Stimulated activated naive B cell treated with anti-CD40 and anti-IgM and Interleukin-4, amounts not matched to agents 10 μg/mL and 1 μg/mL and 100 μg/mL, for 72 hours (primary cell): ENCODE results near the gene SLC35D1.
"Not testable (repeated sequence)": the region's sequence is repeated elsewhere in the genome, so short reads cannot be mapped to it uniquely, and the experiment has no call there.

Experiments
- ATAC-seq, 2 donors: fragments of 150-1000 bp; cut with Tn5 transposase; replicated peaks; 2 replicates each; pipeline ENCODE4 v1.10.0; 2021; ENCODE audit warnings: moderate library complexity in 1 of 2
- DNase-seq: peaks from one replicate; pipeline ENCODE4 v3.0.0; 2021
- H3K27ac Mint-ChIP-seq: one replicate; pipeline ENCODE4 v1.8.0; 2022; ENCODE audit warnings: mild to moderate bottlenecking, mixed read lengths
- H3K27me3 Mint-ChIP-seq, 2 donors: one replicate each; pipeline ENCODE4 v1.8.0; 2022; ENCODE audit warnings: mixed read lengths in 2 of 2
- H3K36me3 Mint-ChIP-seq, 2 donors: one replicate each; pipeline ENCODE4 v1.8.0; 2022; ENCODE audit warnings: mixed read lengths in 2 of 2, mild to moderate bottlenecking in 1 of 2
- H3K4me1 Mint-ChIP-seq, 2 donors: one replicate each; pipeline ENCODE4 v1.8.0; 2022; ENCODE audit warnings: mixed read lengths in 2 of 2, mild to moderate bottlenecking in 1 of 2
- H3K4me3 Mint-ChIP-seq, 2 donors: one replicate each; pipeline ENCODE4 v1.8.0; 2022; ENCODE audit warnings: mild to moderate bottlenecking in 2 of 2, mixed read lengths in 2 of 2, moderate library complexity in 1 of 2
- H3K9me3 Mint-ChIP-seq, 2 donors: one replicate each; pipeline ENCODE4 v1.8.0; 2022; ENCODE audit warnings: mixed read lengths in 2 of 2, mild to moderate bottlenecking in 1 of 2

SLC35D1 gene

DNA sequence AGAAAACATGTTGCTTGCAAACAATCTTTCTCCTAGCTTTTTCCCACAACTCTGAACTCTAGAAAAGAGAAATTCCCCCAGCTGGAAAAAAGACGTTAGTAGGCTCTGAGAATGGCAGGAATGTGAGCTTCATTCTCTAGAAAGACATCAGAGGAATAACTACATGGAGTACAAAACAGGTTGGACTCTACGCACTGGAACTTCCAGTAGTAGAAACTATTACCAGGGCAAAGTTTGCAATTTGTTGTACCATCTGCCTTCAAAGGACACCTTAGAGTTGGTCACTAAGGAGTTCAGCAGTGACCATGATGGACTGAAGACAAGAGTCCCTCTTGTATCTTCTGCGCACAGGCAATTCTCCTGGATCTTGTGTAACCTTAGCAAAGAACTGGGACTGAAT is 60.9 kb downstream of the SLC35D1 start:
- Mint-ChIP-seq H3K27me3 (no peaks in the 10 kb centered on the region), H3K4me1 (peaks cover 4 to 9% of the 10 kb centered on the region in 2 donors), H3K36me3 (peaks cover 11 to 25% of the 10 kb centered on the region in 2 donors), H3K4me3 (no peak overlapping the region), H3K27ac (no peak overlapping the region), H3K9me3 (no peaks in the 10 kb centered on the region)
- ATAC-seq, result no peak
- no peak for DNase-seq

DNA sequence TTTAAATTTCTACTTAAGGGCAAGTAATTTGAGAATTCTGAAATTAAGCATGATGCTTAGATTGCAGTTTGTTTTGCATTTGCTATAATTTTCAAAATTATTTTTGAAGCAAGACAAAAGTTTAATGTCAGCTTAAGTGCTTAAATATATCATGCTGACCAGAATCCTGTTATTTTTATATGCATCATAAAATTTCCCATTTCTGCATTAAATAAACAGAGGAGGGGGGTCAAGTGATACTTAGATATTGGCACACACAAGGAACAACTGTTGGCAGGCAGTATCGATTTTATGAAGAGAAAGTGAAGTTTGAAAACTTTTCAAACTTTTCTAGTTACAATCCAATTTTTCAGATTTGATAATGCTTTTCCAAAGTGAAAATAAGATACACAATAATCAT is 68.1 kb downstream of the SLC35D1 start:
- peaks cover 9 to 25% of the 10 kb centered on the region in 2 donors for H3K4me1 Mint-ChIP-seq
- ATAC-seq (no peak), DNase-seq (no peak)
- H3K9me3 Mint-ChIP-seq, result no peaks in the 10 kb centered on the region
- no peak overlapping the region for H3K4me3 Mint-ChIP-seq
- H3K36me3 Mint-ChIP-seq, result peaks cover 25 to 33% of the 10 kb centered on the region in 2 donors
- no peak overlapping the region for H3K27ac Mint-ChIP-seq
- no peaks in the 10 kb centered on the region for H3K27me3 Mint-ChIP-seq

DNA sequence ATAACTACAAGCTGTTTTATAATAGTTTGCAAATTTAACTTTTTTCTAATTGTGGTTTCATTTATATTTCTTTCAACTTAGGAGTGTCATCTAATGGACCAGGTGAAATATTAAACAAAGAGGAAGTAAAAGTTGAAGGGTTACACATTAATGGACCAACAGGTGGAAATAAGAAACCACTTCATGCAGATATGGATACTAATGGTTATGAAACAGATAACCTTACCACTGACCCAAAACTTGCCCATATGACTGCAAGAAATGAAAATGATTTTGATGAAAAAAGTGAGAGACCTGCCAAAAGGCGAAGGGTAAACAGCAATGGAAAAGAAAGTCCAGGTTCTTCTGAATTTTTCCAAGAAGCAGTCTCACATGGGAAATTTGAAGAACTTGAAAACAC is 69.5 kb downstream of the SLC35D1 start:
- Mint-ChIP-seq H3K4me3 (peak overlapping the region in 1 of 2 donors; percentile 7), H3K27ac (peak overlapping the region; percentile 33), H3K4me1 (peaks cover 9 to 26% of the 10 kb centered on the region in 2 donors), H3K36me3 (peaks cover 25 to 31% of the 10 kb centered on the region in 2 donors), H3K27me3 (no peaks in the 10 kb centered on the region), H3K9me3 (no peaks in the 10 kb centered on the region)
- DNase-seq, result no peak
- peak; percentile 91 to 96 for ATAC-seq

DNA sequence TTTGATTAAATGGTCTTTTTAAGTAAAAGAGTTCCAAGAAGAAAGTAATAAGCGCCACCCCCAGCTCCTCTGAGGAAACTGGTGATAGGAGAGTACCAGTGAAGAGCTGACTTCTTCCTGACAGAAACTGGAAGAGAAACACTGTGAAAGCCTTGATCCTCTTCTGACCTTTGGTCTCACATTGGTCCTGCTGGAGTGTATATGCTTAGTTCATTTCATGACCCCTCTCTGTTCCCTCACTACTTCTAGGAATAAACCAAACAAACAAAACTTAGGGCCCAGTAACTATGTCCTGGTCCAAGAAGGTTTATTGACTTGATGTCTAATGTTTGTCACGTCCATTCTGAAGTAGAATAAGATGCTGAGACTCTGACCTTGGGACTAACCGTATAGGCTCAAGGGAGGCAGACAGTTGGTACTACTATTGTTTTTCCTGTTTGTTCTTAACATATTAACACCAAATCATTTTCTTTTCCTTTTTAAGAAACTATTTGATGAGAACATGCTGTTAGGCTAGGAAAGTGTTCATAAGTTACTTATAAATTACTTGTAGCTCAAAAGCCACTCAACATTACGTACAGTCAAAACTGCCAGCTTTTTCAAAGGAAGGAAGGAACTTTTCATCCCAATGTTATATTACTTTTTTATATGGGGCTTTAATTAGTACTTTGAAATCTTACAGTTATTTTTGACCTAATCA is 71.2 kb downstream of the SLC35D1 start:
- peak in 1 of 2 donors; percentile 41 for ATAC-seq
- Mint-ChIP-seq H3K36me3 (peaks cover 20 to 28% of the 10 kb centered on the region in 2 donors), H3K4me1 (peaks cover 9 to 26% of the 10 kb centered on the region in 2 donors), H3K4me3 (no peak overlapping the region), H3K27ac (peak overlapping the region; percentile 25), H3K27me3 (no peaks in the 10 kb centered on the region), H3K9me3 (no peaks in the 10 kb centered on the region)
- DNase-seq, result no peak

DNA sequence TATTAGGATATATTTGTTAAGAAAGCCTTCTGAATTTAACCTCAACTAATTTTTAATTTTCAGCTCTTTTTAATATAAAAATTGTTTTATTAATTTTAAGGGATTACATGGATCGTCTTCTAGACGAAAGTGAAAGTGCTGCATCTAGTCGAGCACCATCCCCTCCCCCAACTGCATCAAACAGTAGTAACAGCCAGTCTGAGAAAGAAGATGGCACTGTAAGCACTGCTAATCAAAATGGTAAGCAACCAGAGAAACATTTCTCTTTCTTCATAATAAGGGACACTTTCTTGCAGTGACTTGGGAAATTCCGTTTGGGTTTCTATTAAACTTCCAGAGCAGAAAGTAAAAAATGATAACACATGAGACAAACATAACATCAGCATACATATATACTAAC is 72.3 kb downstream of the SLC35D1 start:
- DNase-seq (no peak), ATAC-seq (peak in 1 of 2 donors; percentile 51)
- peaks cover 9 to 26% of the 10 kb centered on the region in 2 donors for H3K4me1 Mint-ChIP-seq
- no peak overlapping the region for H3K4me3 Mint-ChIP-seq
- H3K9me3 Mint-ChIP-seq, result no peaks in the 10 kb centered on the region
- no peaks in the 10 kb centered on the region for H3K27me3 Mint-ChIP-seq
- peaks cover 23 to 26% of the 10 kb centered on the region in 2 donors for H3K36me3 Mint-ChIP-seq
- H3K27ac Mint-ChIP-seq, result no peak overlapping the region

DNA sequence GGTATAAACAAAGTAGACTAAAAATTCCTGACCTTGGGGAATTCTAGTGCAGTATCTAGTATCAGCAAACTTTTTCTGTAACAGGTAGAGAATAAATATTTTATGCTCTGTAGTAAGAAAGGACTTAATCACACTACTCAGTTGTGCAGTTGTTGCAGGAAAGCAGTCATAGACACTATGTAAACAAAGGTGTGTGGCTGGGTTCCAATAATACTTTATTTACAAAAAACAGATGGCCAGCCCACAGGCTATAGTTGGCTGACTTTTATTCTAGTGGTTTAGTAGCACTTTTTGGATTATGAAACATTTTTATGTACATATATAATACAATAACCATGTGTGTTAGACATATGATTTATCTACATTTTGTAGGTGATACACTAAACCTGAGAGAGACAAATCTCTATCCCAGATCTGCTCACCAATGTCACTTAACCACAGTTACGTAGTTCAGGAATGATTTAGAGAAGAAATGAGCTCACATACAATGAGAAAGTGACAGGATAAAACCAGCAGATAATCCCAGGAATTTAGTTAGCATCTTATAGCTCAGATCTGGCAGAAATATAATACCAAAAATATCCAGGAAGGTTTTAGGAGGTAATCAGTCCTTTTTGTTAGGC is 73.1 kb downstream of the SLC35D1 start:
- H3K36me3 Mint-ChIP-seq, result peaks cover 23 to 26% of the 10 kb centered on the region in 2 donors
- ATAC-seq, result no peak
- peaks cover 9 to 26% of the 10 kb centered on the region in 2 donors for H3K4me1 Mint-ChIP-seq
- no peak overlapping the region for H3K27ac Mint-ChIP-seq
- H3K9me3 Mint-ChIP-seq, result no peaks in the 10 kb centered on the region
- H3K27me3 Mint-ChIP-seq, result no peaks in the 10 kb centered on the region
- H3K4me3 Mint-ChIP-seq, result no peak overlapping the region
- DNase-seq, result no peak

DNA sequence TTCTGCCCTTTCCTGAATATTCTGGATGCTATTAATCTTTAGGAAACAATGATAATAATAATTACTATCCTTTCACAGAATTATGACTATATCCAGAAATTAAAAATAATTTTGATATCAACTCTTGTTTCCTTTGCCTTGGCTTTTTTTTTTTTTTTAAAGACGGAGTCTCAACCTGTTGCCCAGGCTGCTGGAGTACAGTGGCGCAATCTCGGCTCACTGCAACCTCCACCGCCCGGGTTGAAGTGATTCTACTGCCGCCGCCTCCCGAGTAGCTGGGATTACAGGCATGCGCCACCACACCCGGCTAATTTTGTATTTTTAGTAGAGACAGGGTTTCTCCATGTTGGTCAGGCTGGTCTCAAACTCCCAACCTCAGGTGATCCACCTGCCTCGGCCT is 74.3 kb downstream of the SLC35D1 start:
- not testable (repeated sequence) for H3K4me3 Mint-ChIP-seq, DNase-seq, H3K9me3 Mint-ChIP-seq, ATAC-seq, H3K27ac Mint-ChIP-seq, H3K27me3 Mint-ChIP-seq
- Mint-ChIP-seq H3K36me3 (peaks cover 28 to 34% of the 10 kb centered on the region in 2 donors), H3K4me1 (peaks cover 9 to 23% of the 10 kb centered on the region in 2 donors)

DNA sequence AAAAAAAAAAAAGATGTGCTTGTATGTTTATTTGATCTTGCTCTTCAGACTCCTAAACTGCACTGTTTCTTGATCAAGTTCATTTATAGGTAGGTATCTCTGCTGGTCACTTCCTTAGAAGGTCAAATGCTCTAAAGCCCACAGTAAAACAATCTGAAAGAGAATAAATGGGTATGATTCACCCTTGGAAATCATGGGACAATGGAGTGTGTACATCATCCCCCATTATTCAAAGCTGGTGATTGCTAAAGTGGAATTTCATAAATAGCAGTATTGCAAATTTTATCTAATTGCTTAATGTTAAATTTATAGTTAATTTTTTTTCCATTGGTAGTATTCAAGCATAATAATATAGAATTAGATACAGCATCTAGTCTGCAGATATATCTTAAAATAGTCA is 75.7 kb downstream of the SLC35D1 start:
- no peak overlapping the region for H3K4me3 Mint-ChIP-seq
- peaks cover 4 to 12% of the 10 kb centered on the region in 2 donors for H3K4me1 Mint-ChIP-seq
- no peak overlapping the region for H3K27ac Mint-ChIP-seq

DNA sequence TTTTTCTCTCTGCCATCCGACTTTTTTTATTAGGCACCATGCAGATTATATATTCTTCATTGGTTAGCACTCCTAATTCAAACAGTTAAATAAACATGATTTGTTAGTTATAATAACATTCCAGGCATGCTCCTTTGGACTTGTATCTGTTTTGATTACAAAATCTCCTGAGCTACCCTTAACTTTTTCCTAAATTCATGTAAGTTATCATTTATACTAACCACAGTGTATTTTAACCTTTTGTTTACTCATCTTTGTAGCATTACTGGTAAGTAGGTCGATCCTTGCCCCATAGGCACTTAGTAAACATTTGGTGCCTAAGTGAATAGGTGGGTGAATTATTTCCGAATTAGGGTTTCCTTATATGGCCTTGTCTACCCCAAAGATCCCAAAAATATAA is 85.4 kb downstream of the SLC35D1 start:
- H3K27ac Mint-ChIP-seq, result no peak overlapping the region
- H3K4me3 Mint-ChIP-seq, result no peak overlapping the region
- no peaks in the 10 kb centered on the region for H3K27me3 Mint-ChIP-seq
- H3K4me1 Mint-ChIP-seq, result peaks cover 2 to 4% of the 10 kb centered on the region in 2 donors
- ATAC-seq (no peak), DNase-seq (no peak)
- peaks cover 5 to 8% of the 10 kb centered on the region in 2 donors for H3K9me3 Mint-ChIP-seq
- H3K36me3 Mint-ChIP-seq, result peaks cover 39 to 47% of the 10 kb centered on the region in 2 donors

More for the DNA sequence above, 75.7 kb downstream of the SLC35D1 start:
- no peak for ATAC-seq
- Mint-ChIP-seq H3K9me3 (no peaks in the 10 kb centered on the region), H3K27me3 (no peaks in the 10 kb centered on the region), H3K36me3 (peaks cover 22 to 26% of the 10 kb centered on the region in 2 donors)
- no peak for DNase-seq

DNA sequence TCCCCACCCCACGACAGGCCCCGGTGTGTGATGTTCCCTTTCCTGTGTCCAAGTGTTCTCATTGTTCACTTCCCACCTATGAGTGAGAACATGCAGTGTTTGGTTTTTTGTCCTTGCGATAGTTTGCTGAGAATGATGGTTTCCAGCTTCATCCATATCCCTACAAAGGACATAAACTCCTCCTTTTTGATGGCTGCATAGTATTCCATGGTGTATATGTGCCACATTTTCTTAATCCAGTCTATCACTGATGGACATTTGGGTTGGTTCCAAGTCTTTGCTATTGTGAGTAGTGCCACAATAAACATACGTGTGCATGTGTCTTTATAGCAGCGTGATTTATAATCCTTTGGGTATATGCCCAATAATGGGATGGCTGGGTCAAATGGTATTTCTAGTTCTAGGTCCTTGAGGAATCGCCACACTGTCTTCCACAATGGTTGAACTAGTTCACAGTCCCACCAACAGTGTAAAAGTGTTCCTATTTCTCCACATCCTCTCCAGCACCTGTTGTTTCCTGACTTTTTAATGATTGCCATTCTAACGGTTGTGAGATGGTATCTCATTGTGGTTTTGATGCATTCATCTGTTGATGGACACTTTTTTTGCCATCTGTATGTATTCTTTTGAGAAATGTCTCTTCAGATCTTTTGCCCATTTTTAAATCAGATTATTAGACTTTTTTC is 87.6 kb downstream of the SLC35D1 start:
- not testable (repeated sequence) for H3K27ac Mint-ChIP-seq, H3K27me3 Mint-ChIP-seq, H3K4me1 Mint-ChIP-seq, ATAC-seq, H3K4me3 Mint-ChIP-seq, H3K9me3 Mint-ChIP-seq, DNase-seq
- peaks cover 35 to 49% of the 10 kb centered on the region in 2 donors for H3K36me3 Mint-ChIP-seq

DNA sequence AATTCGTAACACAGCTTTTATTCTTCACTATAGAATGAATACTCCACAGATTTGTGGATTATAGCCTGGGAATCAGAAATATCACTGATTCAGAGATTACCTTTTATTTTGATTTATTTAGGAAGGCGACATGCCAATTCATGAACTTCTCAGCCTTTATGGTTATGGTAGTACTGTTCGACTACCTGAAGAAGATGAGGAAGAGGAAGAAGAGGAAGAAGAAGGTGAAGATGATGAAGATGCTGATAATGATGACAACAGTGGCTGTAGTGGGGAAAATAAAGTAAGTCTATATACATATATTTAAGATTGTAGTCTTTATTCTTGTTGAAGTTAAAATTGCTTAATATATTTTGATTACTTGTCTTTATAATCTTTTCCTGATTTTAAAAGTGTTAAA is 96.0 kb downstream of the SLC35D1 start:
- ATAC-seq (no peak), DNase-seq (no peak)
- Mint-ChIP-seq H3K36me3 (peaks cover 17 to 48% of the 10 kb centered on the region in 2 donors), H3K4me3 (no peak overlapping the region), H3K27ac (no peak overlapping the region), H3K9me3 (no peaks in the 10 kb centered on the region), H3K4me1 (peaks cover 3 to 8% of the 10 kb centered on the region in 2 donors), H3K27me3 (no peaks in the 10 kb centered on the region)

DNA sequence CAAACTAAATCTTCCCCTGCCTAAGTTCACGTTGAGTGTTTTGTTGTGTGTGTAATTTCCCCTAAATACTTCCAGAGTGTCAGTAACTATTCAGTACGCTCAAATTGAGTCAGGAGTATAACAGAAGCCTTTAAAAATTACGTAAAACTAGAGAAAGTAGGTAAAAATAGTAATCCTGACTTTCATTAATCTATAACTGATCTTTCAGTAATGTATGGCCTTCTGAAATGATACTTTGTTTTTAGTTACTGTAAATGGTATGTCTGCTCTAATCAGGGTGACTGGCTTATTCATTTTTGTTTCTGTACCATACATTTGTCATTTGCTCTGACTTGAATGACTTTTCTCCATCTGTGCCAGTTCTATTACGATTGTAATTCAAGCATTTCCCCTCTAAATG is 99.7 kb downstream of the SLC35D1 start:
- H3K4me3 Mint-ChIP-seq, result no peak overlapping the region
- H3K27me3 Mint-ChIP-seq, result no peaks in the 10 kb centered on the region
- H3K9me3 Mint-ChIP-seq, result no peaks in the 10 kb centered on the region
- DNase-seq, result no peak
- ATAC-seq, result no peak
- peaks cover 3 to 13% of the 10 kb centered on the region in 2 donors for H3K4me1 Mint-ChIP-seq
- no peak overlapping the region for H3K27ac Mint-ChIP-seq
- H3K36me3 Mint-ChIP-seq, result peaks cover 27 to 40% of the 10 kb centered on the region in 2 donors

DNA sequence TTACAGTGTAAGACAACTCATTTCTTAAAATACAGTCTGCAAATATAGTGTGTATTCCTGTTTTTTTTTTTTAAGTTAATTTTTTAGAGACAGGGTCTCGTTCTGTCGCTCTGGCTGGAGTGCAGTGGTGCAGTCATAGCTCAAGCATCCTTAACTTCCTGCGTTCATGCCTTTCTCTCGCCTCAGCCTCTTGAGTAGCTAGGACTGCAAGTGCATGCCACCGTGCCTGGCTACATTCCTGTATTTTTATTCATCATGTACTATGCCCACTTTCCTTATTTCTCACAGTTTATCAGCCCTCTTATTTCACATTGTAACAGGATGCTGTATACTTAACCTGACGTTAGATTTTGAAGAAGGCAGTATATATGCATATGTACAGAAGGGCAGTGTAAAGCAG is 102.4 kb downstream of the SLC35D1 start:
- H3K27ac Mint-ChIP-seq, result no peak overlapping the region

More for the DNA sequence above, 102.4 kb downstream of the SLC35D1 start:
- Mint-ChIP-seq H3K9me3 (no peaks in the 10 kb centered on the region), H3K4me3 (no peak overlapping the region), H3K4me1 (peaks cover 7 to 18% of the 10 kb centered on the region in 2 donors), H3K27me3 (no peaks in the 10 kb centered on the region), H3K36me3 (peaks cover 25 to 38% of the 10 kb centered on the region in 2 donors)
- no peak for DNase-seq
- no peak for ATAC-seq
